IPS-15b (cell line): ENCODE data around the gene ZNF483.
A peak's percentile ranks its signal among the peaks of the same experiment; 100 is the strongest.
"Not testable (repeated sequence)": the region's sequence is repeated elsewhere in the genome, so short reads cannot be mapped to it uniquely, and the experiment has no call there.

Experiments used
- H3K27me3 ChIP-seq: one replicate; pipeline ENCODE4 v1.6.1; 2013; ENCODE audit warnings: low read length; ENCODE audit not compliant: control insufficient read depth, insufficient read depth
- H3K36me3 ChIP-seq: one replicate; pipeline ENCODE4 v1.6.1; 2013; ENCODE audit warnings: low read length; ENCODE audit not compliant: control insufficient read depth, insufficient read depth
- H3K4me1 ChIP-seq: one replicate; pipeline ENCODE4 v1.6.1; 2013; ENCODE audit warnings: mild to moderate bottlenecking, low read length; ENCODE audit not compliant: control insufficient read depth, insufficient read depth
- H3K4me3 ChIP-seq: one replicate; pipeline ENCODE4 v1.5.1; 2013; ENCODE audit warnings: low read depth, low read length
- H3K9ac ChIP-seq: one replicate; pipeline ENCODE4 v1.6.1; 2013; ENCODE audit warnings: low read depth, mild to moderate bottlenecking, low read length
- H3K9me3 ChIP-seq: one replicate; pipeline ENCODE4 v1.6.1; 2013; ENCODE audit warnings: mild to moderate bottlenecking, low read length; ENCODE audit not compliant: control insufficient read depth, insufficient read depth

The ZNF483 gene

DNA sequence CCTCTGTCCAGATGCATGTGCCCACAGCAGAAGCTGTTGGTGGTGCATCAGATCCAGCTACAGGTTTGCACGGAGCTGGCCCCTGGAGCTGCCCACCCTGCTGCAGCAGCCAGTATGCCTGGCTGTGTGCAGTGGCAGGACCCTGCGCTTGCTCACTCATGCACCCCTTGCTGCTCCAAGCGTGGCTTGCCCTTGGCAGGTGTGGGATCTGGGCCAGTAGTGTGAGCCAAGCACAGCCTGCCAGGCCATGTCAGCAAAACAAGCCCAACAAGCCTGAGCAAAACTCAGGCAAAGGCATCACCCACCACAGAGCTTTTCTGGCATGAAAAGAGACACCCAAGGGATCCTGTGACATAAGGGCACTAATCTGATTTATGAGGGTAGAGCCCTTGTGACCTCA, 22.5 kb upstream of the ZNF483 start:
- Histone ChIP-seq H3K27me3 (no peaks in the 10 kb centered on the region), H3K36me3 (no peaks in the 10 kb centered on the region), H3K9ac (no peak overlapping the region), H3K9me3 (no peaks in the 10 kb centered on the region), H3K4me1 (no peaks in the 10 kb centered on the region), H3K4me3 (no peak overlapping the region)

GRCh38 chr9:111511581-111511980, 13.4 kb upstream of the ZNF483 start:
- not testable (repeated sequence) for H3K36me3 ChIP-seq, H3K9me3 ChIP-seq, H3K27me3 ChIP-seq, H3K4me3 ChIP-seq, H3K9ac ChIP-seq, H3K4me1 ChIP-seq

DNA sequence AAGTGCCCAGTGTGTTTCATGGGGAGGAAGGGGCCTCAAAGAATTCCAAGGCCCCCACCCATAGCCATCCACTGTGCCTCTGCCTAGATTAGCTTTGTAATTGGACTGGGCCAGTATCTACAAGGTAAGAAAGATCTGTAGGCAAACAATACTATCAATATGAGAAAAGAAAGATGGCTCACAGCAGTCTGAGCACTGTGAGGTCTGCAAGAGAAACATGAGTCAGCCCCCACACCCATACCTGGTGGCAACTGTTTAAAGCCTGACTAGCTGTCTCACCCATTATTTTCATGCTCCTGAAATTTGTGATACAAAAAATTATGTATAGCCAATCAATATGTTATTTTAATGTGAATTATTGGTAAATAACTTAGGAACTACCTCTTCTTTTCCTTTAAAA, 10.0 kb upstream of the ZNF483 start:
- Histone ChIP-seq H3K9ac (no peak overlapping the region), H3K9me3 (peaks cover 4% of the 10 kb centered on the region), H3K36me3 (no peaks in the 10 kb centered on the region), H3K4me3 (no peak overlapping the region), H3K27me3 (no peaks in the 10 kb centered on the region), H3K4me1 (no peaks in the 10 kb centered on the region)

- Histone ChIP-seq H3K27me3 (no peaks in the 10 kb centered on the region), H3K4me1 (no peaks in the 10 kb centered on the region), H3K9me3 (no peaks in the 10 kb centered on the region), H3K9ac (peak overlapping the region; percentile 47), H3K36me3 (no peaks in the 10 kb centered on the region), H3K4me3 (no peak overlapping the region)
These were observed 8.9 kb upstream of the ZNF483 start for GRCh38 chr9:111516061-111516465.

DNA sequence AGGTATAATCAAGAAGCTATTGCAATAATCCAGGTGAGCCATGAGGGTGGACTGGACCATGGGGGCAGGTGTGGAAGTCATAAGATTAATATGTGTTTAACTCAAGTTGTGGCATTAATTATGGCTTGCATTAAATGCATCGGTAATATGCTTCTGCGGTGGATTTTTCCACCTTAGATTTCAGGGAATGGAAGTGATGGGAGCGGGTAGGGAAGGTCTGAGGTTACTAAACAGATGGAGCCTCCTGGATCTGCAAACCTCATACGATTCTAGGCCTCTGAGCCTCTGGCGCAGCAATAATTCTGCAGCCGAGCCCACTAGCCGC, 286 bp upstream of the ZNF483 start:
- Histone ChIP-seq H3K9ac (no peak overlapping the region), H3K4me1 (peaks cover 28% of the 10 kb centered on the region), H3K9me3 (no peaks in the 10 kb centered on the region), H3K27me3 (no peaks in the 10 kb centered on the region), H3K4me3 (peak overlapping the region; percentile 81), H3K36me3 (peaks cover 3% of the 10 kb centered on the region)

DNA sequence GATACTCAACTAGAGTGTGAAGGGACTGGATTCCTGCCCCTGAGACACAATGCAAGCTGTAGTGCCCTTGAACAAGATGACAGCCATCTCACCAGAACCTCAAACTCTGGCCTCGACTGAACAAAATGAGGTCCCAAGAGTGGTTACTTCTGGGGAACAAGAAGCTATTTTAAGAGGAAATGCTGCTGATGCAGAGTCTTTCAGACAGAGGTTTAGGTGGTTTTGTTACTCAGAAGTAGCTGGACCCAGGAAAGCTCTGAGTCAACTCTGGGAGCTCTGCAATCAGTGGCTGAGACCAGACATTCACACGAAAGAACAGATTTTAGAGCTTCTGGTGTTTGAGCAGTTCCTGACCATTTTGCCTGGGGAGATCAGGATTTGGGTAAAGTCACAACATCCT, 2.4 kb downstream of the ZNF483 start:
- H3K4me3 ChIP-seq = no peak overlapping the region
- H3K9me3 ChIP-seq = no peaks in the 10 kb centered on the region
- peaks cover 34% of the 10 kb centered on the region for H3K4me1 ChIP-seq
- H3K27me3 ChIP-seq = no peaks in the 10 kb centered on the region
- H3K36me3 ChIP-seq = peaks cover 14% of the 10 kb centered on the region
- peak overlapping the region; percentile 28 for H3K9ac ChIP-seq

DNA sequence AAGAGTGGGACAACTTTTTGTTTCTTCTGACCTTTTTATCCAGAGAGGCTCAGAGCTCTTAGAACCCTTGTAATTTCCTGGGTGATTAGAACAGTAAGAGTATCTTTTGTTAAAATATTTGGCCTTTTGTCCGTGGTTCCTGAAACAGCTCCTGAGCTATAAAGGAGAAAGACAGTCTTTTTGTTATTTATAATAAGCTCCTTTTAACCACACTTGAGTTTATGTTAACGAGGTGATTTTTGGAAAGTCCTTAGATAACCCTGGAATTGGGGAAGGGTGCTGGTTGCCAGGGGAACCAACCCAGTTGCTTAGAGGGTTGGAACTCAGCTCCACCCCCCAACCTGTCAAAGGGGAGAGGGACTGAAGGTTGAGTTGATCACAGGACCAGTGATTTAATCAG, 4.8 kb downstream of the ZNF483 start:
- H3K9me3 ChIP-seq = no peaks in the 10 kb centered on the region
- no peak overlapping the region for H3K9ac ChIP-seq
- peak overlapping the region; percentile 50 for H3K4me3 ChIP-seq
- peaks cover 28% of the 10 kb centered on the region for H3K36me3 ChIP-seq
- H3K27me3 ChIP-seq = no peaks in the 10 kb centered on the region
- H3K4me1 ChIP-seq = peaks cover 28% of the 10 kb centered on the region

DNA sequence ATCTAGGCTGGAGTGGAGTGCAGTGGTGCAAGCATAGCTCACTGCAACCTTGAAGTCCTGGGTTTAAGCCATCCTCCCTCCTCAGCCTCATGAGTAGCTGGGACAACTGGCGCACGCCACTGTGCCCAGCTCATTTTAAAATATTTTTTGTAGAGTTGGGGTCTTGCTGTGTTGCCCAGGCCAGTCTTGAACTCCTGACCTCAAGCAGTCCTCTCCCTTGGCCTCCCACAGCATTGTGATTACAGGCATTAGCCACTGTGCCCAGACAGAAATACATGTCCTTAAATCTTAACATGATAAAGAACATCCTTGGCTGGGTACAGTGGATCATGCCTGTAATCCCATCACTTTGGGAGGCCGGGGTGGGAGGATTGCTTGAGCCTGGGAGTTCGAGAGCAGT, 6.7 kb downstream of the ZNF483 start:
- no peaks in the 10 kb centered on the region for H3K9me3 ChIP-seq

DNA sequence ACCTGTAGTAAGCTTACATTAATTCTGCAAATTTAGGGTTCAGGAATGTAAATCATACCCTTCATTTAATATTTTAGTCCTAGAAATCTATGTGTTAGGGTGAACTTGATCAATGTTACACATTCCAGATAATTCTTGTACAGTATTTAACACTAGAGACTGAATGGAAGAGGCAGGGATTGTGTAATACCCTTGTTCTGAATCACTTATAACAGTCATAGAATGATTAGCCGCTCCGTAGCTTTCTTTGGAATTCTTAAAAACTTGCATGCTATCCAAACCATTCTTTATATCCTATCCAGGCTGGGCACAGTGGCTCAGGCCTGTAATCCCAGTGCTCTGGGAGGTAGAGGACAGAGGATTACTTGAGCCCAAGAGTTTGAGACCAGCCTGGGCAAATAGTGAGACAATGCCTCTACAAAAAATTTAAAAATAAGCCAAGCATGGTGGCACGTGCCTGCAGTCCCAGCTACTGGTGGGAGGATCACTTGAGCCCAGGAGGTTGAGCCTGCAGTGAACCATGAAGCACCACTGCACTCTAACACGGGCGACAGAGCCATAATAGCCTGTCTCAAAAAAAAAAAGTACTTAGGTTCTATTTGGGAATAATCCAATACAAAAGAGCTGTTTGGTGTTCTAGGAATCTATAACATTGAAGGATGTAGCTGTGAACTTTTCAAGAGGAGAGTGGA, 8.3 kb downstream of the ZNF483 start:
- Histone ChIP-seq H3K36me3 (peaks cover 47% of the 10 kb centered on the region), H3K27me3 (no peaks in the 10 kb centered on the region), H3K4me3 (no peak overlapping the region), H3K9ac (no peak overlapping the region), H3K9me3 (peaks cover 13% of the 10 kb centered on the region), H3K4me1 (peaks cover 11% of the 10 kb centered on the region)

More for the DNA sequence above, 6.7 kb downstream of the ZNF483 start:
- H3K4me1 ChIP-seq = peaks cover 22% of the 10 kb centered on the region
- no peaks in the 10 kb centered on the region for H3K27me3 ChIP-seq
- peaks cover 38% of the 10 kb centered on the region for H3K36me3 ChIP-seq
- H3K9ac ChIP-seq = no peak overlapping the region
- H3K4me3 ChIP-seq = no peak overlapping the region

DNA sequence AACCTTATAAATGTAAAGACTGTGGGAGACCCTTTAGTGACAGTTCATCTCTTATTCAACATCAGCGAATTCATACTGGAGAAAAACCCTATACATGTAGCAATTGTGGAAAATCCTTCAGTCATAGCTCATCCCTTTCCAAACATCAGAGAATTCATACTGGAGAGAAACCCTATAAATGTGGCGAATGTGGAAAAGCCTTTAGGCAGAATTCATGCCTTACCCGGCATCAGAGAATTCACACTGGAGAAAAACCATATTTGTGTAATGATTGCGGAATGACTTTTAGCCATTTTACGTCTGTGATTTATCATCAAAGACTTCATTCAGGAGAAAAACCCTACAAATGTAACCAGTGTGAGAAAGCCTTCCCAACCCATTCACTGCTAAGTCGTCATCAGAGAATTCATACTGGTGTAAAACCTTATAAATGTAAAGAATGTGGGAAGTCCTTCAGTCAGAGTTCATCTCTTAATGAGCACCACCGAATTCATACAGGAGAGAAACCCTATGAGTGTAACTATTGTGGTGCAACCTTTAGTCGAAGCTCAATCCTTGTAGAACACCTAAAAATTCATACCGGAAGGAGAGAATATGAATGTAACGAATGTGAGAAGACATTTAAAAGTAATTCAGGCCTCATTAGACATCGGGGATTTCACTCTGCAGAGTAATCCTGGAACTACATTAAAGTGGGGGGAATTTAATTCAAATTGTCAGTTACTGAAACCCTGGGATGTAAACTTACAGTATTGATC, 17.7 kb downstream of the ZNF483 start:
- peaks cover 66% of the 10 kb centered on the region for H3K9me3 ChIP-seq
- no peaks in the 10 kb centered on the region for H3K4me1 ChIP-seq
- H3K36me3 ChIP-seq = peaks cover 68% of the 10 kb centered on the region
- H3K4me3 ChIP-seq = no peak overlapping the region
- no peaks in the 10 kb centered on the region for H3K27me3 ChIP-seq
- H3K9ac ChIP-seq = no peak overlapping the region

DNA sequence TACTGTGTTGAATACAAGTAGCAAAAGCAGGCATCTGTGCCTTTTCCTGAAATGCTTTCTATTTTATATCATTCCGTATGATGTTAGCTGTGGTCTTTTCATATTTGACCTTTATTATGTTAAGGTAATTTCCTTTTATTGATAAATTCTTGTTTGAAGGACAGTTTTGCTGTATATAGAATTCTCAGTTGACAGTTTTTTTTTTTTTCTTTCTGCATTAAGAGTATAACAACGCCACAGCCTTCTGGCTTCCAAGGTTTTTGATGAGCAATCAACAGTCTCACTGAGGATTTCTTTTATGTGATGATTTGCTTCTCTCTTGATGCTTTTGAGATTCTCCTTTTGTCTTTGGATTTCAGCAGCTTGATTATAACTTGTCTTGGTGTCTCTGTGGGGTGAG, 23.6 kb downstream of the ZNF483 start:
- Histone ChIP-seq H3K27me3 (no peaks in the 10 kb centered on the region), H3K9me3 (peaks cover 31% of the 10 kb centered on the region), H3K36me3 (peaks cover 20% of the 10 kb centered on the region), H3K4me1 (no peaks in the 10 kb centered on the region), H3K9ac (no peak overlapping the region), H3K4me3 (no peak overlapping the region)

- H3K36me3 ChIP-seq = peaks cover 11% of the 10 kb centered on the region
- not testable (repeated sequence) for H3K9ac ChIP-seq, H3K9me3 ChIP-seq, H3K4me1 ChIP-seq, H3K4me3 ChIP-seq, H3K27me3 ChIP-seq
These were observed 30.4 kb downstream of the ZNF483 start for GRCh38 chr9:111555425-111555824.
